Left kidney (tissue), 8 donors: Measurements from ENCODE around the gene UBL4A. TPM values are rescaled to one million over a fixed set of nuclear protein-coding genes. Genes with fewer than 3 reads are reported as not detected.

ENCODE experiments used
- DNase-seq: peaks from one replicate; pipeline ENCODE4 v3.0.0-alpha.2; 2013
- long read RNA-seq, 8 donors: transcript quantifications; one replicate each; lab custom pipeline, GENCODE V29; 2026
- polyA plus RNA-seq: library from polyadenylated mRNA; unstranded; fragments of 120-200 nt; gene quantifications from one replicate; pipeline ENCODE4 v1.2.1, GENCODE V29; 2013; ENCODE audit not compliant: insufficient read length

UBL4A gene
- polyA plus RNA-seq = 24.5 TPM
- long read RNA-seq, donor 1, transcript UBL4A-202 (4 exons, 2,382 nt) = major isoform, 22 of 22 reads
- long read RNA-seq, donor 1, partial matches to known transcripts = 0 of 22 reads
- long read RNA-seq, donor 1, other reads (novel, unspliced or antisense) = 0 of 22 reads
- long read RNA-seq, donor 2, transcript UBL4A-202 (4 exons, 2,382 nt) = major isoform, 14 of 14 reads
- long read RNA-seq, donor 2, partial matches to known transcripts = 0 of 14 reads
- long read RNA-seq, donor 2, other reads (novel, unspliced or antisense) = 0 of 14 reads
- long read RNA-seq, donor 3, transcript UBL4A-202 (4 exons, 2,382 nt) = major isoform, 8 of 8 reads
- long read RNA-seq, donor 3, partial matches to known transcripts = 0 of 8 reads
- long read RNA-seq, donor 3, other reads (novel, unspliced or antisense) = 0 of 8 reads
- long read RNA-seq, donor 4, partial matches to known transcripts = 0 of 1 reads
- long read RNA-seq, donor 4, other reads (novel, unspliced or antisense) = 0 of 1 reads
- long read RNA-seq, donor 5, transcript UBL4A-202 (4 exons, 2,382 nt) = major isoform, 29 of 30 reads
- long read RNA-seq, donor 5, partial matches to known transcripts = 0 of 30 reads
- long read RNA-seq, donor 5, other reads (novel, unspliced or antisense) = 0 of 30 reads
- long read RNA-seq, donor 6, transcript UBL4A-202 (4 exons, 2,382 nt) = major isoform, 18 of 21 reads
- long read RNA-seq, donor 6, partial matches to known transcripts = 0 of 21 reads
- long read RNA-seq, donor 6, other reads (novel, unspliced or antisense) = 0 of 21 reads
- long read RNA-seq, donor 7, transcript UBL4A-202 (4 exons, 2,382 nt) = major isoform, 19 of 19 reads
- long read RNA-seq, donor 7, partial matches to known transcripts = 0 of 19 reads
- long read RNA-seq, donor 7, other reads (novel, unspliced or antisense) = 0 of 19 reads
- long read RNA-seq, donor 8, transcript UBL4A-202 (4 exons, 2,382 nt) = major isoform, 6 of 6 reads
- long read RNA-seq, donor 8, partial matches to known transcripts = 0 of 6 reads
- long read RNA-seq, donor 8, other reads (novel, unspliced or antisense) = 0 of 6 reads

- peak; percentile 70 for DNase-seq
Measured at GRCh38 chrX:154486396-154487207, at the start of gene UBL4A. TSS of gene UBL4A (minus strand) at chrX:154486615. CDS start at chrX:154486584, 31 bp downstream.

GRCh38 chrX:154535892-154536291 lies 49.5 kb upstream of the UBL4A start:
- no peak for DNase-seq

DNA sequence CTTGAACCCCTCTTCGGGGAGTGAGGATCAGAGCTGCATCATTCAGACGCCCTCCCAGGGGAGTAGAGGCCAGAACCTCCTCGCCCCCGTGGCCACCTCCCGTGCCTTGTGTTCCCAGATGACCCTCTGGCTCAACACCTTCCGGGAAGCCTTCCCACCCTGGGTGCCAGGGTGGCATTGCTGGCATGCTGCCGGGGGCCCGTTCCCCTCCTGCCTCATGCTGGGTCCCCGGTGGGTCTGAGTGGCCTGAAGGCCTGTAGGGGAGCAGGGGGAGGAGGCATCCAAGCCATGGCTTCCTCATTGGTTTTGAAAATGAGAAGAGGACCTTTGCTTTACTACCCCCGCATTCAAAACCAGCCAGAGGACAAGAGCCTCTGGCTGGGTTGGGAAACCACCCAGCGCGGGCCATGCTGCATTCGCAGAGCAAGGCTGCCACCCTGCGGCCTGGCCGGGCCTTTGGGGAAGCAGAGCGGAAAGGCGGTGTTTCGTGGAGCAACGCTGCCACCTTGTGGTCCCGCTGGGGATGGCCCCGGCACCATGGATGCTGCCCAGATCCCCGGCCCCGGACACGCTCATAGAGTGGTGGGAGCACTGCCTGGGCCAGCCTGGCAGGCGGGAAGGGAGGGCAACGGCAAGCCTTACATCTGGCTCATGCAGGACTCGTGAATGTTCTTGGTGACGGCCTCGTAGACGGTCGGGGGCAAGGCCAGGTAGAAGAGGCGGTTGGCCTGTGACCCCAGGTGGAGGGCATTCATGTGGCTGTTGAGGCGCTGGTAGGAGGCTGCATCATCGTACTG lies 48.3 kb upstream of the UBL4A start:
- DNase-seq = peak; percentile 69

- no peak for DNase-seq
Measured at GRCh38 chrX:154532690-154533089, 46.3 kb upstream of the UBL4A start.

- no peak for DNase-seq
Measured at GRCh38 chrX:154531626-154532025, 45.2 kb upstream of the UBL4A start.

GRCh38 chrX:154530286-154530685 lies 43.9 kb upstream of the UBL4A start:
- DNase-seq = no peak

GRCh38 chrX:154529206-154529612 lies 42.8 kb upstream of the UBL4A start:
- no peak for DNase-seq

GRCh38 chrX:154526901-154527675 lies 40.7 kb upstream of the UBL4A start:
- DNase-seq = peak; percentile 79

DNA sequence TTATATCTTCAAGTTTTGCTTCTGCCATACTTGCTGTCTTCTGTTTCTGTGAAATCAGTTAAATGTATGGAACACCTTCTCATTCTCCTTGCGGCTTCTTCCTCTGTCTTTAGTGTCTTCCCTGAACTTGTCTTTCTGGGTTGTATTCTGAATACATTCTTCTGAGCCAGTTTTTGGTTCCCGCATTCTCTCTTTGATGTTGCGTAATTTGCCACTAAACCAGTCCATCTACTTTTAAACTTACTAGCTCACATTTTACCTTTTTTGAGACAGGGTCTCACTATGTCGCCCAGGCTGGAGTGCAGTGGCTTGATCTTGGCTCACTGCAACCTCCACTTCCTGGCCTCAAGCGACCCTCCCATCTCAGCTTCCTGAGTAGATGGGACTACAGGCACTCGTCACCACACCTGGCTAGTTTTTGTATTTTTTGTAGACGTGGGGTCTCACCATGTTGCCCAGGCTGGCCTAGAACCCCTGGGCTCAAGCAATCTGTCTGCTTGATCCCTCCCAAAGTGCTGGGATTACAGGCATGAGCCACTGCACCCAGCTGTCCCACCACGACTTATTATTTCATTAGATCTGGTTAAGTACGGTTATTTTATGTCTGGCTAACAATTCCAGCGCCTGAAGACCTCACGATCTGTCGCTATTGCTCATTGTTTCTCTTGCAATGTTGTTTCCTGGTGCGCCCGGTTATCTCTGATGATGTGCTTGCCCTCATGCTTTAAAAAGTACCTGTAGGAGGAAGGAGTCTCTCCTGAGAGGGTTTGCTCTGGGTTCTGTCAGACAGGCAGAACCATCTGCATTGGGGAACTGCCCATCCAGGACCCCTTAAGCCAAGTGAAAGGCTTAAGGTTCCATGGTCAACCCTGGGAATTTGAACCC lies 39.4 kb upstream of the UBL4A start:
- no peak for DNase-seq

- DNase-seq = no peak
Measured at GRCh38 chrX:154519389-154519788, 33.0 kb upstream of the UBL4A start.

DNA sequence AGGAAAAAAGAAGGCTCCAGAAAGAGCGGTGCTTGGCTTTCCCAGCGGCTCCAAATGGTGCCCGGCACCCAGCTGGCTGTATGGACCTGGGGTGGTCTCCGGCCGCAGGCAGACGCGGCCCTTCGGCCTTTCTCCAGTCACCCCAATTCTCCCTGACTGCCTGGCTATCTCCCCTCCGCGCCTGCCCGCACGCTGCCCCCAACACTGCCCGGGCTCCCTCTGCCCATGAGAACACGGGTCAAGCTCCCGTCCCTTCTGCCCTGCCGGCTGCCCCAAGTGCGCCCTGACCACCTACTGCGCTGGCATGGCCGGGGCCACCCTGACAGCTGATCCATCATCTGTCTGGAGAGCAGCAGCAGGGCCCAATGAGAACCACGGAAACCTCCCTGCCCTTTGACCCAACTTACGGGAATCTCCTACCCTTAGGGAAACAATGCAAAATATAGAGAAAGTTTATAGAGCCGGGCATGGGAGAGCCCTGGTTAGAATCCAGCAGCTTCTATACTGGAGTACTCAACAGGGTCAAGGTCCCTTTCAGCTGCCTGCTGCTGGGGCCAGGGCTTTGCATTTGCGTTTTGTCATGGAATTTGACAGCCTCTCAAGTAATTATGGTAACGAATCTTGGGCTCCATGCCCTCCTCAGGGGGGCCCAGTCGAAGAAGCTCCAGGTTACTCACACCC lies 30.8 kb upstream of the UBL4A start:
- no peak for DNase-seq

- peak; percentile 60 for DNase-seq
Measured at GRCh38 chrX:154516656-154517100, 30.3 kb upstream of the UBL4A start.

DNA sequence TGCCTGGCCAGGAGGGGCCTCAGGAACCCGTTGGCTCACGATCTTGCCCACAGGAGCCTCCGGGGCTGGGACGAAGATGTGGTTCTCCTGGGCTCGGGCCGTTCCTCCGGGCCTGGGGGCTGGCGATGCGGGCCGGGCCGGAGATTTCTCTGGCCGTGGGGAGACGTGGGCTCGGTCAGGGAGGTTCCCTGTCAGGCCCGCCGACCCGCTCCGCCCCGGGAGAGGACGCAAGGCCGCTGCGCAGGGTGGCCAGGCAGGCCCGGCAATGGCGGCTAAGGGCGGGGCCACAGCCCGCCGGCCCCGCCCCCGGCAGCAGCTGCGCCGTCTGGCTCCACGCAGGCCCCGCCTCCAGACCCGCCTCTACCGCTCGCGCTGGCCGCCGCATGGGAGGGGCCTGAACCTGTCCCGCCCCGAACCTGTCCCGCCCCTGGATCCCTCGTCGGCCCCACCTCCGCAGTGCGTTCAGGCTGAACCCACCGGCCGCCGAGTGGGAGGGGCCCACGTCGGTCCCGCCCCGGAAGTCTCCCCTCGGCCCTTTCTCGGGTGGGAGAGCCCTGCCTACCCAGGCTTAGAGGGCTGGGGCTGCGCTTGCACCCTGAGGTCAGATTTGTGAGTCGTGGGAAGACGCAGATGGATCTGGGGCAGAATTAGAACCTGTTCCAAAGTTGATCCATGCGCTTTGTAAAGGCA lies 29.7 kb upstream of the UBL4A start, which contains the start of gene FAM3A:
FAM3A (minus strand) TSS at position 267 of the 690 bp plus-strand sequence. CDS start 460 bp downstream, outside the sequence.
- peak; percentile 82 for DNase-seq

GRCh38 chrX:154515090-154515965 lies 28.9 kb upstream of the UBL4A start:
- DNase-seq = no peak

GRCh38 chrX:154513716-154514115 lies 27.3 kb upstream of the UBL4A start:
- no peak for DNase-seq

DNA sequence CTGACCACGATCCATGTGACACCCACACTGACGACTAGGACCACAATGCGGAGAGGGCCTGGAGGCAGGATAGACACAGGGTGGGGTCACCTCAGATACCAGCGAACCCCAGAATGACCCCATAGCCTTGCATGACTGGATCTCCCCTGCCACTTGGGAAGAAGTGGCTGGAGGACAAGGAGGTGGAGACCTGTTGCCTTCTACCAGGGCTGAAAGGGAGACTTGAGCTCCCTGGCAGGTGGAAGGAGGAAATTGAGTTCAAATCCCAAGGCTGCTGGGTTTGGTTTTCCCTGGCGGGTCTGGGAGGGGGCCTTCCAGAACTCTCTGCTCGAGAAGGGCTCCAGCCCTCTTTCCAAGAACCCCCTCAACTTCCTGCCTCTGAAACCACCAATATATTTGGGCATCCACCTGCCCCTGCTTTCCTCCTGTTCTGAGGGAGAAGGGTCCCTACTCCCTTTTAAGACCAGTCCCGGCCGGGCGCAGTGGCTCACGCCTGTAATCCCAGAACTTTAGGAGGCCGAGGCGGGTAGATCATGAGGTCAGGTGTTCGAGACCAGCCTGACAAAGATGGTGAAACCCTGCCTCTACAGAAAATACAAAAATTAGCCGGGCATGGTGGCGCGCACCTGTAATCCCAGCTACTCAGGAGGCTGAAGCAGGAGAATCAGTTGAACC lies 26.6 kb upstream of the UBL4A start:
- DNase-seq = no peak
